ENCODE measurements around the gene P2RX3.

- no peak for TF ChIP-seq CTCF (conservative IDR thresholded peaks at IDR 0.05; ENCODE audit: low read depth in 2 of 2)
- TF ChIP-seq REST (IDR thresholded peaks at IDR 0.05; ENCODE audit: unreplicated experiment): no peak
- TF ChIP-seq EZH2phosphoT487 (IDR thresholded peaks at IDR 0.05; ENCODE audit: unreplicated experiment): no peak
- TF ChIP-seq EZH2 (IDR thresholded peaks at IDR 0.05; ENCODE audit: low read depth, unreplicated experiment): no peak
- no peak for TF ChIP-seq POLR2AphosphoS5 (IDR thresholded peaks at IDR 0.05; ENCODE audit: low read depth)
- TF ChIP-seq ZNF114 (CRISPR knock-in tag; IDR thresholded peaks at IDR 0.05): no peak
- TF ChIP-seq ETS1 (IDR thresholded peaks at IDR 0.05): no peak
- TF ChIP-seq JUNB (IDR thresholded peaks at IDR 0.05; ENCODE audit: unreplicated experiment): no peak
Observed at GRCh38 chr11:57313788-57314135, 24.4 kb upstream of the P2RX3 start.
